GM18519 (cell line): ENCODE results near the gene TECR.
"Not testable (repeated sequence)": the region's sequence is repeated elsewhere in the genome, so short reads cannot be mapped to it uniquely, and the experiment has no call there.

Source experiments
- ATAC-seq: cut with Tn5 transposase; IDR thresholded peaks from one replicate; pipeline ENCODE4 v1.9.1; 2021; ENCODE audit warnings: mild to moderate bottlenecking, moderate library complexity; ENCODE audit not compliant: unreplicated experiment, low FRiP score

The TECR gene

GRCh38 chr19:14559916-14560775 is 30.8 kb downstream of the TECR start:
- ATAC-seq: no peak

- ATAC-seq: no peak
These were observed 31.3 kb downstream of the TECR start for GRCh38 chr19:14560776-14561108.

- no peak for ATAC-seq
These were observed 31.9 kb downstream of the TECR start for GRCh38 chr19:14561249-14561648.

- no peak for ATAC-seq
These were observed 32.5 kb downstream of the TECR start for GRCh38 chr19:14561847-14562351.

- no peak for ATAC-seq
These were observed 33.5 kb downstream of the TECR start for GRCh38 chr19:14562660-14563589.

- no peak for ATAC-seq
These were observed 34.2 kb downstream of the TECR start for GRCh38 chr19:14563590-14563926.

GRCh38 chr19:14563989-14564651 is 34.7 kb downstream of the TECR start:
- no peak for ATAC-seq

- ATAC-seq: not testable (repeated sequence)
These were observed 35.4 kb downstream of the TECR start for GRCh38 chr19:14564652-14565297.

- no peak for ATAC-seq
These were observed 35.9 kb downstream of the TECR start for GRCh38 chr19:14565298-14565679.

- no peak for ATAC-seq
These were observed 36.6 kb downstream of the TECR start for GRCh38 chr19:14565765-14566711.

GRCh38 chr19:14566712-14567077 is 37.3 kb downstream of the TECR start:
- ATAC-seq: no peak

GRCh38 chr19:14567079-14567478 is 37.7 kb downstream of the TECR start:
- ATAC-seq: no peak

GRCh38 chr19:14570864-14571527 is 41.6 kb downstream of the TECR start:
- ATAC-seq: no peak

- peak; percentile 54 for ATAC-seq
These were observed 42.5 kb downstream of the TECR start, which contains the start of gene NDUFB7 for GRCh38 chr19:14571695-14572490. Gene NDUFB7 (minus strand): TSS chr19:14572066. CDS start chr19:14572000, 66 bp downstream.

- ATAC-seq: no peak
These were observed 46.1 kb downstream of the TECR start for GRCh38 chr19:14575428-14575980.

- ATAC-seq: no peak
These were observed 47.0 kb downstream of the TECR start for GRCh38 chr19:14576363-14576762.

GRCh38 chr19:14577264-14577663 is 47.9 kb downstream of the TECR start:
- ATAC-seq: no peak
